GM18502 (cell line): ENCODE measurements around the gene RTN1.

Experiments
- ATAC-seq: cut with Tn5 transposase; IDR thresholded peaks from one replicate; pipeline ENCODE4 v1.9.1; 2021; ENCODE audit warnings: mild to moderate bottlenecking; ENCODE audit not compliant: unreplicated experiment, poor library complexity

Gene RTN1

GRCh38 chr14:59857328-59857727 lies 13.2 kb downstream of the RTN1 start:
- no peak for ATAC-seq

GRCh38 chr14:59852350-59852749 lies 18.2 kb downstream of the RTN1 start:
- no peak for ATAC-seq

- no peak for ATAC-seq
Observed at GRCh38 chr14:59850458-59850857, 20.1 kb downstream of the RTN1 start.

GRCh38 chr14:59849411-59850130 lies 21.0 kb downstream of the RTN1 start:
- ATAC-seq: peak; percentile 67

GRCh38 chr14:59848671-59849070 lies 21.9 kb downstream of the RTN1 start:
- no peak for ATAC-seq

GRCh38 chr14:59847711-59848110 lies 22.9 kb downstream of the RTN1 start:
- ATAC-seq: no peak

GRCh38 chr14:59846595-59846994 lies 24.0 kb downstream of the RTN1 start:
- ATAC-seq: no peak

- no peak for ATAC-seq
Observed at GRCh38 chr14:59845245-59845644, 25.3 kb downstream of the RTN1 start.

- no peak for ATAC-seq
Observed at GRCh38 chr14:59844186-59844812, 26.3 kb downstream of the RTN1 start.

GRCh38 chr14:59836116-59836515 lies 34.5 kb downstream of the RTN1 start:
- ATAC-seq: no peak

- no peak for ATAC-seq
Observed at GRCh38 chr14:59832653-59833294, 37.8 kb downstream of the RTN1 start.

- ATAC-seq: no peak
Observed at GRCh38 chr14:59831121-59831730, 39.4 kb downstream of the RTN1 start.

GRCh38 chr14:59830338-59830734 lies 40.2 kb downstream of the RTN1 start:
- ATAC-seq: no peak

GRCh38 chr14:59829469-59830337 lies 40.9 kb downstream of the RTN1 start:
- no peak for ATAC-seq

GRCh38 chr14:59828276-59828675 lies 42.3 kb downstream of the RTN1 start:
- no peak for ATAC-seq

GRCh38 chr14:59827401-59827800 lies 43.2 kb downstream of the RTN1 start:
- no peak for ATAC-seq

GRCh38 chr14:59826150-59826549 lies 44.4 kb downstream of the RTN1 start:
- no peak for ATAC-seq

GRCh38 chr14:59823179-59823578 lies 47.4 kb downstream of the RTN1 start:
- ATAC-seq: peak; percentile 79

GRCh38 chr14:59819446-59820088 lies 51.0 kb downstream of the RTN1 start:
- ATAC-seq: no peak

GRCh38 chr14:59816941-59817340 lies 53.6 kb downstream of the RTN1 start:
- no peak for ATAC-seq
